GM18873 (cell line): Measurements from ENCODE around the gene PLA2G10.
"Not testable (repeated sequence)": the region's sequence is repeated elsewhere in the genome, so short reads cannot be mapped to it uniquely, and the experiment has no call there.

Experiments used
- ATAC-seq: cut with Tn5 transposase; IDR thresholded peaks from one replicate; pipeline ENCODE4 v1.9.1; 2021; ENCODE audit warnings: mild to moderate bottlenecking, moderate library complexity, moderate number of reproducible peaks; ENCODE audit not compliant: unreplicated experiment, low FRiP score

Gene PLA2G10, protein sequence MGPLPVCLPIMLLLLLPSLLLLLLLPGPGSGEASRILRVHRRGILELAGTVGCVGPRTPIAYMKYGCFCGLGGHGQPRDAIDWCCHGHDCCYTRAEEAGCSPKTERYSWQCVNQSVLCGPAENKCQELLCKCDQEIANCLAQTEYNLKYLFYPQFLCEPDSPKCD

DNA sequence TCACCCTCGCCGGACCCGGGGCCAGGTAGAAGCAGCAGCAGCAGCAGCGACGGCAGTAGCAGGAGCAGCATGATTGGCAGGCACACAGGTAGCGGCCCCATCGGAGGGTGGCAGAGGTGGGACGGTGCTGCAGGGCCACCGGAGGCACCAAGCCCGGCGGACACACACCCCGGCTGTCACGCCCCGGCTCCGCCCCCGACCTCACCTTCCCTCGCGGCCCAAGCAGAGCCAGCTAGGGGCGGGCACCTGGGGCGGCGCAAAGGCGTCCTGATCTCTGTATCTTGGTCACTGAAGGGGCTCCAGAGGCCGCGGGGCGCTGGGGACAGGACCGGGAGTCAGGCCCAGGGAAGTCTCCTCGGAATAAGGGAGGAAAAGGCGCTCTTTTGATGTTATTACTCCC lies at the start of gene PLA2G10:
PLA2G10 (minus strand) TSS at position 180 of the 400 bp plus-strand sequence; CDS start at position 101, 79 bp downstream.
- not testable (repeated sequence) for ATAC-seq

DNA sequence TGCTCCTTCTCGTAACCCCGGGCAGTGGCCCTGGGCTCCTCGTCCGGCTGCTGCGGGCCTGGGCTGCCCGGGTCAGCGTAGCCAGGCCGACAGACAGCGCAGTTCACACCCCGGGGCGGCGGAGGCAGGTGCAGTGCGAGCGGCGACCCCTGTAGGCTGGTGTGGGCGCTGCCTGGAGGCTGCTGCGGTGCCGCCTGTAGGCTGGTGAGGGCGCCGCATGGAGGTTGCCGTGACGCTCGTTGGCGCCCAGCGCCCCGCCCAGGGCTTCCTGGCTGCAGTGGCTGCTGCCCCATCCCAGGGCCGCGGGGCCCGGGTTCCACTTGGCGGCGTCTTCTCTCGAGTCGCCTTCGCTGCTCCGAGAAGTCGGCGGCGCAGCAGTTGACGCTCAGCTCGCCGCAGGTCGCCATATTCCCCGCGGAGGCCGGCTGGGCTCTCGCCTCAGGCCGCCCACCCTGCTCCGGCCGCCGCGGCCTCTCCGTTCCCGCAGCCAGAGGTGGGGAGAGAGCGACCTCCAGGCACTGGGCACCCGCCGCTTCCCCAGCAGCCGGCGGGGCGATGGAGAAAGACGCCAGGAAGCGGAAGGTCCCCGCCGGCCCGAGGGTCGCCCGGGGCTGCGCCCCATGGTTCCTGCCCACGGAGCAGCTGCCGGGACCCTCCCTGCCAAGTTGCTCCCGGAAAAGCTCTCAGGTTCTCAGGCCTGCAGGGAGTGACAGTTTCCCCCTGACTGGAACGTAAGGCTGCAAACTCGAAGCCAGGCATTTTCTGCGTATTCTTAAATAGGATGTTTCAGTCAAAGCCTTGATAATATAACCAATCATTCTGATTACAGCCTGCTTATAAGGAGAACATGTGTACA lies 48.4 kb upstream of the PLA2G10 start, which contains the start of gene NPIPA2:
NPIPA2 (plus strand) TSS at position 261 of the 856 bp plus-strand sequence. CDS start 5,533 bp downstream, outside the sequence.
- peak; percentile 94 for ATAC-seq

DNA sequence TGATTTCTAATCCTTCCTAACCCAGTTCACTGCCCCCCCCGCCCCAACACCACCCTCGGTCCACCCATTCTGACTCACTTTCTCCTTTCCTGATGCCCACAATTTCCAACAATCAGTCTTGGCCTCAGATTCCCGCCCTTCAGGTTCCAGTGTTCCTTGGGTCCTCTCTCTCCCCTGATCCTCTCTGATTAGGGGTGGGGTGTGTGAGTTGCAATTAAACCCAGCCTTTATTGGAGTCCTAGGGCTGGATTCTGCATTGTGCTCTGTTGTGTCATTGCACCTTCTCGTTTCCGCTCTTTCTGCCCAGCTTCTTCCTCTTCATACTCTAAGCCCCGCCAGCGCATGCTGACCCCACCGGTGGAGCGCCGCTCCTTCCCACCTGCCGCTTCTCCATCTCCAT lies 47.7 kb upstream of the PLA2G10 start:
- ATAC-seq = not testable (repeated sequence)

DNA sequence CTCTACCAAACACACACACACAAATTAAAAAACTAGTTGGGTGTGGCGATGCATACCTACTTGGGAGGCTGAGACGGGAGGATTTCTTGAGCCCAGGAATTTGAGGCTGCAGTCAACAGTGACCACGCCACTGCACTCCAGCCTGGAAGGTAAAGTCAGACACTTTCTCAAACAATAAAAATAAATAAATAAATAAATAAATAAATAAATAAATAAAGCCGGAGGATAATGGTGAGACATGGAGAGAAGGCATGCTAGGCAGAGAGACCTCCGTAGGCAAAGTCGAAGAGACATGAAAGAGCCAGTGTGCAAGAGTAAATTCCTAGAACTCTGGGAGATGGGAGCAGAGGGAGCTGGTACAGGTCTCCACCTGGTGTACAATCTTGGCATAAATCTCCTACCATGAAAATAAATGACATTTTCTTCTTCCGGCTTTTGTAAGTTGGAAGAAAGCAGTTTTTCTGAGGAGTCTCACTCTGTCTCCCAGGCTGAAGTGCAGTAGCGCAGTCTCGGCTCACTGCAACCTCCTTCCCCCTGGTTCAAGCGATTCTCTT lies 46.8 kb upstream of the PLA2G10 start:
- ATAC-seq = not testable (repeated sequence)

DNA sequence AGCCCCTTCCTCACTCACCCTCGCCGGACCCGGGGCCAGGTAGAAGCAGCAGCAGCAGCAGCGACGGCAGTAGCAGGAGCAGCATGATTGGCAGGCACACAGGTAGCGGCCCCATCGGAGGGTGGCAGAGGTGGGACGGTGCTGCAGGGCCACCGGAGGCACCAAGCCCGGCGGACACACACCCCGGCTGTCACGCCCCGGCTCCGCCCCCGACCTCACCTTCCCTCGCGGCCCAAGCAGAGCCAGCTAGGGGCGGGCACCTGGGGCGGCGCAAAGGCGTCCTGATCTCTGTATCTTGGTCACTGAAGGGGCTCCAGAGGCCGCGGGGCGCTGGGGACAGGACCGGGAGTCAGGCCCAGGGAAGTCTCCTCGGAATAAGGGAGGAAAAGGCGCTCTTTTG lies 39.1 kb upstream of the PLA2G10 start:
- ATAC-seq = not testable (repeated sequence)

DNA sequence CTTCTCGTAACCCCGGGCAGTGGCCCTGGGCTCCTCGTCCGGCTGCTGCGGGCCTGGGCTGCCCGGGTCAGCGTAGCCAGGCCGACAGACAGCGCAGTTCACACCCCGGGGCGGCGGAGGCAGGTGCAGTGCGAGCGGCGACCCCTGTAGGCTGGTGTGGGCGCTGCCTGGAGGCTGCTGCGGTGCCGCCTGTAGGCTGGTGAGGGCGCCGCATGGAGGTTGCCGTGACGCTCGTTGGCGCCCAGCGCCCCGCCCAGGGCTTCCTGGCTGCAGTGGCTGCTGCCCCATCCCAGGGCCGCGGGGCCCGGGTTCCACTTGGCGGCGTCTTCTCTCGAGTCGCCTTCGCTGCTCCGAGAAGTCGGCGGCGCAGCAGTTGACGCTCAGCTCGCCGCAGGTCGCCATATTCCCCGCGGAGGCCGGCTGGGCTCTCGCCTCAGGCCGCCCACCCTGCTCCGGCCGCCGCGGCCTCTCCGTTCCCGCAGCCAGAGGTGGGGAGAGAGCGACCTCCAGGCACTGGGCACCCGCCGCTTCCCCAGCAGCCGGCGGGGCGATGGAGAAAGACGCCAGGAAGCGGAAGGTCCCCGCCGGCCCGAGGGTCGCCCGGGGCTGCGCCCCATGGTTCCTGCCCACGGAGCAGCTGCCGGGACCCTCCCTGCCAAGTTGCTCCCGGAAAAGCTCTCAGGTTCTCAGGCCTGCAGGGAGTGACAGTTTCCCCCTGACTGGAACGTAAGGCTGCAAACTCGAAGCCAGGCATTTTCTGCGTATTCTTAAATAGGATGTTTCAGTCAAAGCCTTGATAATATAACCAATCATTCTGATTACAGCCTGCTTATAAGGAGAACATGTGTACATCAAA lies 9.3 kb upstream of the PLA2G10 start, which contains the start of gene NPIPA3:
NPIPA3 (plus strand) TSS at position 256 of the 856 bp plus-strand sequence. CDS start 5,533 bp downstream, outside the sequence.
- peak; percentile 94 for ATAC-seq

DNA sequence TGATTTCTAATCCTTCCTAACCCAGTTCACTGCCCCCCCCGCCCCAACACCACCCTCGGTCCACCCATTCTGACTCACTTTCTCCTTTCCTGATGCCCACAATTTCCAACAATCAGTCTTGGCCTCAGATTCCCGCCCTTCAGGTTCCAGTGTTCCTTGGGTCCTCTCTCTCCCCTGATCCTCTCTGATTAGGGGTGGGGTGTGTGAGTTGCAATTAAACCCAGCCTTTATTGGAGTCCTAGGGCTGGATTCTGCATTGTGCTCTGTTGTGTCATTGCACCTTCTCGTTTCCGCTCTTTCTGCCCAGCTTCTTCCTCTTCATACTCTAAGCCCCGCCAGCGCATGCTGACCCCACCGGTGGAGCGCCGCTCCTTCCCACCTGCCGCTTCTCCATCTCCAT lies 8.6 kb upstream of the PLA2G10 start:
- ATAC-seq = not testable (repeated sequence)

DNA sequence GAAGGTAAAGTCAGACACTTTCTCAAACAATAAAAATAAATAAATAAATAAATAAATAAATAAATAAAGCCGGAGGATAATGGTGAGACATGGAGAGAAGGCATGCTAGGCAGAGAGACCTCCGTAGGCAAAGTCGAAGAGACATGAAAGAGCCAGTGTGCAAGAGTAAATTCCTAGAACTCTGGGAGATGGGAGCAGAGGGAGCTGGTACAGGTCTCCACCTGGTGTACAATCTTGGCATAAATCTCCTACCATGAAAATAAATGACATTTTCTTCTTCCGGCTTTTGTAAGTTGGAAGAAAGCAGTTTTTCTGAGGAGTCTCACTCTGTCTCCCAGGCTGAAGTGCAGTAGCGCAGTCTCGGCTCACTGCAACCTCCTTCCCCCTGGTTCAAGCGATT lies 7.8 kb upstream of the PLA2G10 start:
- ATAC-seq = not testable (repeated sequence)

DNA sequence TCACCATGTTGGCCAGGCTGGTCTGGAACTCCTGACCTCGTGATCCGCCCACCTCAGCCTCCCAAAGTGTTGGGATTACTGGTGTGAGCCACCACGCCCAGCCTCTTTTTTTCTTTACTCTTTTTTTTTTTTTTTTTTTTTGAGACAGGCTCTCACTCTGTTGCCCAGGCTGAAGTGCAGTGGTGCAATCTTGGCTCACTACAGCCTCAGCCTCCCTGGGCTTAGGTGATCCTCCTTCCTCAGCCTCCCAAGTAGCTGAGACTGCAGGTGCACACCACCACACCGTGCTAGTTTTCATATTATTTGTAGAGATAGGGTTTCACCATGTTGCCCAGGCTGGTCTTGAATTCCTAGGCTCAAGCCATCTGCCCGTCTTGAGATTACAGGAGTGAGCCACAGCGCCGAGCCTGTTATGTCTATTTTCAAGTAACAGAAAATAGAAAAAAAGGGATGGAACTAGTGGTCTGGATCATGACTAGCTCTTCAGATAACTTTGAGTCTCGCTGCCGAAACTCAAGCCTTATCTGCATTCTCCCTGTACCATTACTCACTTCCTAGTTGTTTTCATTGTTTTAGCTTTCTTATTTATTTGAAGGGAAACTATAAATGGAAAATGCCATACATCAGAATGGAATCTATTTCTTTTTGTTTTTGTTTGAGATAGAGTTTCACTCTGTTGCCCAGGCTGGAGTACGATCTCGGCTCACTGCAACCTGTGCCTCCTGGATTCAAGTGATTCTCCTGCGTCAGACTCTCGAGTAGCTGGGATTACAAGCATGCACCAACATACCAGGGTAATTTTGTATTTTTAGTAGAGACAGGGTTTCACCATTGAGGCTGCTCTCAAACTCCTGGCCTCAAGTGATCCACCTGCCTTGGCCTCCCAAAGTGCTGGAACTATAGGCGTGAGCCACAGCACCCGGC lies 8.0 kb downstream of the PLA2G10 start:
- not testable (repeated sequence) for ATAC-seq

DNA sequence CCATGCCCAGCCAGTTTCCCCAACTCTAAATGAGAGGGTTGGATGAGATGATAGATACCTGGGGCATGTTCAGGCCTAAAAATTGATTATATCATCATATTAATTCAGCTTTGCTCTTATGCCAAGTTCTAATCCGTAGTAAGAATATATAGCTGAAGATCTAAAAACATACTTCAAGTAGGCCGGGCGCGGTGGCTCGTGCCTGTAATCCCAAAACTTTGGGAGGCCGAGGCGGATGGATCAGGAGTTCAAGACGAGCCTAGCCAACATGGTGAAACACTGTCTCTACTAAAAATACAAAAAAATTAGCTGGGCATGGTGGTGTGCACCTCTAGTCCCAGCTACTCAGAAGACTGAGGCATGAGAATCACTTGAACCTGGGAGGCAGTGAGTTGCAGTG lies 12.0 kb downstream of the PLA2G10 start:
- ATAC-seq = no peak

DNA sequence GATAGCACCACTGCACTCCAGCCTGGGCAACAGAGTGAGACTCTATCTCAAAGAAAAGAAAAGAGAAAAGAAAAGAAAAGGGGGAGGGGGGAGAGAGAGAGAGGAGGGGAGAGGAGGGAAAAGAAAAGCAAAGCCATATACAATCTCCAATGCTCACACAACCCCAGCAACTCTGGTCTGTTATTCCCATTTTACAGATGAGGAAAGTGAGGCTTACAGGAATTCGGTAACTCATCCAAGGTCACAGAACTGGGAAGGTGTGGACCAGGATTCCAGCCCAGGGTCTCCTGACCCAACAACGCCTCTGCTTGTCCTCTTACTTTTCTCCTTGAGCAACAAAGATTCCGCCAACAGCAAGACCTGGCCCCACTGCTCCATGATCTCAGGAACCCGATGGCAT lies 13.0 kb downstream of the PLA2G10 start:
- ATAC-seq = no peak

DNA sequence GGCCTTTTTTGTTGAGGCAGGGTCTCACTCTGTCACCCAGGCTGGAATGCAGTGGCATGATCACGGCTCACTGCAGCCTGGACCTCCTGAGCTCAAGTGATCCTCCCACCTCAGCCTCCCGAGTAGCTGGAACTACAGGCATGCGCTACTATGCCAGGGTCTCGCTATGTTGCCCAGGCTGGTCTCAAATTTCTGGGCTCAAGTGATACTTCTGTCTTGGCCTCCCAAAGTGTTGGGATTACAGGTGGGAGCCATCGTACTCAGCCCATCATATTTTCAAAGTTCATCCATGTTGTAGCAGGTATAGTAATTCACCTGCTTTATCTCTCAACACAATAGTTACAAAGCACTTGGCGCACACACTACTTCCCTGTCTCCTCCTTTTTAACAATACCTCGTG lies 13.7 kb downstream of the PLA2G10 start:
- not testable (repeated sequence) for ATAC-seq

DNA sequence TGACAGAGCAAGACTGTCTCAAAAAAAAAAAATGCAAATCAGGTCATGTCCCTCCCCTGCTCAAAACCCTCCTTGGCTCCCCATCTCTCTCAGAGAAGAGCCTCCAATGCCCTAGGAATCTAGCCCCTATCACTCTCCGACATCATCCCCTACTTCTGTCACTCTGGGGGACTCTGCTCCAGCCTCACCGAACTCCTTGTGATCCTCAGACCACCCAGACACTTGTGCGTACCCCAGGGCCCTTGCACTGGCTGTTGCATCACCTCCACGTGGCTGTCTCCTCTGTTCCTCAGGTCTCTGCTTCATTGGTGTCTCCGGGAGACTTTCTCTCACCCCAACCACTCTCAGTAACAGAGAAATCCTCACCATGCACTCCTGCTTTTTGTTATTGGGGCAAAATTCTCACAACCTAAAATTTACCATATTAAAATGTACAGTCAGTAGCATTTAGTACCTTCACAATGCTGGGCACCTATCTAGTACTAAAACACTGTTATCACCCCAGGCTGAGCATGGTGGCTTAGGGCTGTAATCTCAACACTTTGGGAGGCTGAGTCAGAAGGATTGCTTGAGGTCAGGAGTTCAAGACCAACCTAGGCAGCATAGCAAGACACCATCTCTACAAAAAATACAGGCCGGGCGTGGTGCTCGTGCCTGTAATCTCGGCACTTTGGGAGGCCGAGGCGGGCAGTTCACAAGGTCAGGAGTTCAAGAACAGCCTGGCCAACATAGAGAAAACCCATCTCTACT lies 15.2 kb downstream of the PLA2G10 start:
- no peak for ATAC-seq

DNA sequence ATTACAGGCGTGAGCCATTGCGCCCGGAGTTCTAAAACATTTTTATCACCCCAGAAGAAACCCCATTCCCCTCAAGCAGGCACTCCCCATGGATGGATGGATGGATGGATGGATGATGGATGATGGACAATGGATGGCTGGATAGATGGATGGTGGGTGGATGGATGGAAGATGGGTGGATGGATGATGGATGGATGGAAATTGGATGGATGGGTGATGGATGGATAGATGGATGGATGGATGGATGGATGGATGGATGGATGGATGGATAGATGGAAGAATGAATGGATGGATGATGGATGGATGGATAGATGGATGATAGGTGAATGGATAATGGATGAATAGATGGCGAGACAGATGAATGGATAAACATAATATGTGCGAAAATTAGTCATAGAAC lies 16.5 kb downstream of the PLA2G10 start:
- ATAC-seq = no peak

DNA sequence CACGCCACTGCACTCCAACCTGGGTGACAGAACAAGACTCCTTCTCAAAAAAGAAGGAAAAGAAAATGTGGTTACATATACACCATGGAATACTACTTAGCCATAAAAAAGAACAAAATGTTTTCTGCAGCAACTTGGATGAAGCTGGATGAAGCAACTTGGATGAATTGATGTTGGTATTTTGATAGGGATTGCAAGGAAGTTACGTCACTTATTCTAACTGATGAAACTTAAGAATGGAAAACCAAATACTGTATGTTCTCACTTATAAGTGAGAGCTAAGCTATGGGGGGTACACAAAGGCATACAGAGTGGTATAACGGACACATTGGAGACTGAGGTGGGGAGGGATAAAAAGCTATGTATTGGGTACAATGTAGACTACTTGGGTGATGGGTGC lies 17.5 kb downstream of the PLA2G10 start:
- ATAC-seq = no peak

DNA sequence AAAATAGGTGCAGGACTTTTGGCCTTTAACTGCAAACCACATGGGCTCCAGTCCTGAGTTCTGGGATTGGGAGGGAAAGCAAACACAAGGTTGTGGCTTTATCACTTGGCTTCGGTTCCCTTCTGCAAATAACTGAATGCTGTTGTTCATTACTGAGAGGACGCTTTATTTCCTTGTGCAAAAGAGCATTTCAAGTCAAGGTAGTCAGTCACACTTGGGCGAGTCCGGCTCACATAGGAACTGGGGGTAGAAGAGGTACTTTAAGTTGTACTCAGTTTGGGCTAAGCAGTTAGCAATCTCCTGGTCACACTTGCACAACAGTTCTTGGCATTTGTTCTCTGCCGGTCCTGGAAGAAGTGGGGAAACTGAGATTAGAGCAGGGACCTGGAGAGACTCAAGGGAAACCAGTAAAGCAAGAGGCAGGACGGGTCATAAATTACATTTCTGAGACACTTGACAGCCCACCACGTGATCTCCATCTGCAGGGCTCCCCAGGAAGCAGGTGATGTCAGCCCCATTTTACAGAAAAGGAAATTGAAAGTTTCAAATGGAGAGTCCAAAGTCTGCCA lies 21.6 kb downstream of the PLA2G10 start:
- no peak for ATAC-seq

DNA sequence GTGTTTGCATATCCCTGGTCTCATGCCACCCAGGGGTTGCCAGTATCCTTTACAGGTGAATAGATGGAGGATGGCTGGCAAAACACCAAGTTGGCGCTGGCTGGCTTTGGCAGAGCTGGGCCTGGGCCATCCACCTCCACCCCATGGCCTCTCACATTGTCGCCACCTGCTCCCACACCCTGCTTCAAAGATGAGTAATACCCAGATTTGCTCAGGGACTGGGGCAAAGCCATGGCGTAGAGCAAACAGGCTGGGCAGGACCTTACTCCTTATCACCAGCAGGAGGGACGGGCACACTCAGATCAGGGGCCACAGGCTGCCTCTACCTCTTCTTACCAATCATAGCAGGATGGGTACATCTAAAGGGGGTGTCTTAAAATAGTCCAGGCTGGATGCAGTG lies 24.3 kb downstream of the PLA2G10 start:
- no peak for ATAC-seq

DNA sequence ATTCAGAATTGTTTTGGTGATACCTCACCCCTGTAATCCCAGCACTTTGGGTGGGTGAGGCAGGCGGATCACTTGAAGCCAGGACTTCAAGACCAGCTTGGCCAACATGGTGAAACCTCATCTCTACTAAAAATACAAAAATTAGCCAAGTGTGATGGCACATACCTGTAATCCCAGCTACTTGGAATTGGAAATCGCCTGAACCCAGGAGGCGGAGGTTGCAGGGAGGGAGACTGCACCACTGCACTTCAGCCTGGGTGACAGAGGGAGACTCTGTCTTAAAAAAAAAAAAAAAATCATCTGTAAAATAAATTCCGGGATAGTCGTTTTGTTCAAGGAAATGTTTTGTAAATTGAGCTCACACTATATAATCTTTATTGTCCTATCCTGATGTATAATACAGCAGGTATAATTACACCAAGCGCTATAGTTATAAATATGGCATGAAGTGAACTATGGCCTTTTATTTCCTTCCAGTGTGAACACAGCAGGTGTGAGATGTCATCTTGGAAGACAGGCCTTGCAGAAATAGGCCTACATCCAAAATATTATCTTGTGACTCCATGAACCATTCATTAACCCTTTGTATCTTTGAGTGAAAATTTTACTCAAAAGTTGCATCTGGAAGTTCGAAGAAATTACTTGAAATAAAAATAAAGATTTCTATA lies 25.4 kb downstream of the PLA2G10 start:
- ATAC-seq = no peak
